Panc1 (cell line): Measurements from ENCODE around the gene LHX1.

ENCODE experiments used
- CTCF ChIP-seq: fragments of 450-650 bp; IDR thresholded peaks from 2 replicates; pipeline ENCODE4 v1.5.1; 2017; ENCODE audit warnings: mild to moderate bottlenecking
- POLR2AphosphoS5 ChIP-seq: IDR thresholded peaks from 2 replicates; pipeline ENCODE4 v1.6.1; 2012; ENCODE audit warnings: mild to moderate bottlenecking, low read depth, low read length, moderate library complexity
- REST ChIP-seq, 2 experiments: IDR thresholded peaks; 2 replicates each; pipeline ENCODE4 v1.6.1; 2011 to 2012; ENCODE audit warnings: low read depth in 2 of 2, control low read depth in 1 of 2, low read length in 1 of 2, mild to moderate bottlenecking in 1 of 2, moderate library complexity in 1 of 2; ENCODE audit not compliant: insufficient read depth in 1 of 2
- SIN3A ChIP-seq: IDR thresholded peaks from 2 replicates; pipeline ENCODE4 v1.6.1; 2012; ENCODE audit warnings: low read depth, mild to moderate bottlenecking, low read length, moderate library complexity, borderline replicate concordance; ENCODE audit not compliant: insufficient read depth
- TCF7L2 ChIP-seq: IDR thresholded peaks from 2 replicates; pipeline ENCODE4 v1.6.1; 2011; ENCODE audit warnings: mild to moderate bottlenecking, low read depth, low read length, inconsistent platforms

GRCh38 chr17:36894177-36894576 is 43.1 kb upstream of the LHX1 start:
- no peak for TF ChIP-seq TCF7L2
- no peak for TF ChIP-seq CTCF
- no peak for TF ChIP-seq SIN3A
- no peak for TF ChIP-seq REST (IDR thresholded peaks at IDR 0.05; ENCODE audit: insufficient read depth in 1 of 2, low read depth in 2 of 2, low read length in 1 of 2)
- no peak for TF ChIP-seq POLR2AphosphoS5
